DMS53 treated with DMSO at 0.1 percent for 48 hours (cell line): Measurements from ENCODE around the gene SEC16B.

Experiments used
- DNase-seq: peaks from one replicate; lab custom pipeline; 2025; ENCODE audit not compliant: unreplicated experiment; lab: John Stamatoyannopoulos, UW

The SEC16B gene

DNA sequence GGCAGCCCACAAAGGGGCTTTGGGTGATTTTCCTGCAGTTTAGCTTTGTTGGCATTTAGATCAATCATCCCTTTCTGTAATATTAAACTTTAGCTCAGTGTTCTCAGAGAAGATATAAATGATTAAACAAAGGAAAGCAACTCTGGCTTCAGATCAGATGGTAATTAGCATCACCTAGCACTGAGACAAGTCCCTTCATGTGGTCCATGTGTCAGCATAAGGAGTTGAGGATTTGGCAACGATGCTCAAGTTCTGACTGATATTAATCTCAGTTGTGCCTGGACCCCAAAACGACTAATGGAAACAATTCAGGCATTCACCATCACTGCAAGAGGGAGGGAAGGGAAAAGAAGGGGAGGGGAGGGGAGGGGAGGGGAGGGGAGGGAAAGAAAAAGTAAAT is 60.4 kb downstream of the SEC16B start:
- DNase-seq = no peak

GRCh38 chr1:177907000-177907399 is 62.9 kb downstream of the SEC16B start:
- no peak for DNase-seq

DNA sequence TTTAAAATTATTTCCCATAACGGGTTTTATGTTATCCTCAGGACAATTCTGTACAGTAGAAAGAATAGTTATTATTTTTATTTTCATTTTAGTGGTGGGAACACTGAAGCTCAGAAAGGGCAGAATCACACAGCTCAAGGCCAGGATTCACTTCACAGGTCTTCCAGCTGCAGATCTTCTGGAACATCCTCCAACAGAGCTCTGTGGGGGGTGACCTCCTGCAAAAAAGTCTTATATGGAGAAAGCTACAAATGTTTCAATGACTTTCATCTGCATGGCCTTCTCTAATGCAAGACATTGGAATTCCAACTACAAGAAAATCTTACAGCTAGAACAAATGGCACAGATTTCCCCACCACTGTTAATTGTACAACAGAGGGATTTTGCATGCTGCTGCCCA is 64.2 kb downstream of the SEC16B start:
- no peak for DNase-seq

DNA sequence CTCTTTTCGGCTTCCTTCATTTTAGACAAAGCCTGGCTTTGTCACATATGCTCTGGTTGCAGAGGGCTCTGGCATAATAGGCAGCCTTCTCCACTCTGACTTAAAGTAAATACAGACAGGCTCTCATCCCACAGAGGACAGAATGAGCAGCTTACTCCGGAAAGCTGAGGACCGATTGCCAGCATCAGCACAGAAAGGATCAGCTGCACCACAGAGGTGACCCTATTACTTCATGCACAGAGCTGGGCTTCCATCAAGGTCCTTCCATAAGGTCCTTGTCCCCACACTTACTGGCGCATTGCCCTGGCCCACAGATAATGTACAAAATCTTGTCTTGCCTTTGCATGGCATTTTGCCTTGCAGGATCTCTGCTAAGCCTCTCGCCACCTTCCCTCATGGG is 67.6 kb downstream of the SEC16B start:
- peak; percentile 77 for DNase-seq

GRCh38 chr1:177897998-177898654 is 71.7 kb downstream of the SEC16B start:
- peak; percentile 69 for DNase-seq

GRCh38 chr1:177897281-177897997 is 72.4 kb downstream of the SEC16B start:
- no peak for DNase-seq
